Stimulated activated CD4-positive, alpha-beta T cell treated with anti-CD3 and anti-CD28 coated beads, Interleukin-1b, Interleukin-23, amount 100 ng/mL, for 1 hour (primary cell): ENCODE results near the gene PODN.

ENCODE experiments used
- DNase-seq, 2 donors: peaks; one replicate each; pipeline ENCODE4 v3.0.0-alpha.2; 2020; ENCODE audit warnings: low read depth in 2 of 2

PODN gene

GRCh38 chr1:53115403-53116306 is 53.6 kb downstream of the PODN start:
- no peak for DNase-seq

- no peak for DNase-seq
Measured at GRCh38 chr1:53116307-53116810, 54.3 kb downstream of the PODN start.

GRCh38 chr1:53116933-53117600 is 55.1 kb downstream of the PODN start:
- no peak for DNase-seq

GRCh38 chr1:53117836-53118235 is 55.8 kb downstream of the PODN start:
- DNase-seq: no peak

- DNase-seq: no peak
Measured at GRCh38 chr1:53120659-53121058, 58.6 kb downstream of the PODN start.

GRCh38 chr1:53121319-53122172 is 59.5 kb downstream of the PODN start:
- no peak for DNase-seq

- DNase-seq: no peak
Measured at GRCh38 chr1:53122201-53122885, 60.3 kb downstream of the PODN start.

GRCh38 chr1:53122961-53123413 is 61.0 kb downstream of the PODN start:
- no peak for DNase-seq

GRCh38 chr1:53123453-53124140 is 61.6 kb downstream of the PODN start:
- DNase-seq: no peak

- no peak for DNase-seq
Measured at GRCh38 chr1:53125122-53125521, 63.1 kb downstream of the PODN start.

- DNase-seq: no peak
Measured at GRCh38 chr1:53125623-53126360, 63.8 kb downstream of the PODN start.

- no peak for DNase-seq
Measured at GRCh38 chr1:53126495-53126894, 64.5 kb downstream of the PODN start.

- no peak for DNase-seq
Measured at GRCh38 chr1:53127546-53127945, 65.5 kb downstream of the PODN start.

- no peak for DNase-seq
Measured at GRCh38 chr1:53128401-53128800, 66.4 kb downstream of the PODN start.

GRCh38 chr1:53129891-53130597 is 68.0 kb downstream of the PODN start:
- DNase-seq: no peak

- DNase-seq: no peak
Measured at GRCh38 chr1:53130598-53130877, 68.5 kb downstream of the PODN start.

GRCh38 chr1:53130878-53131589 is 69.0 kb downstream of the PODN start:
- DNase-seq: no peak

- DNase-seq: no peak
Measured at GRCh38 chr1:53131590-53131938, 69.6 kb downstream of the PODN start.

- no peak for DNase-seq
Measured at GRCh38 chr1:53132176-53132575, 70.2 kb downstream of the PODN start.
